GM21529 (cell line): ENCODE measurements around the gene DUSP9.
"Not testable (repeated sequence)": the region's sequence is repeated elsewhere in the genome, so short reads cannot be mapped to it uniquely, and the experiment has no call there.

Experiments used
- ATAC-seq: cut with Tn5 transposase; IDR thresholded peaks from one replicate; pipeline ENCODE4 v1.9.1; 2021; ENCODE audit not compliant: unreplicated experiment

Gene DUSP9

GRCh38 chrX:153670748-153671588 lies 24.0 kb downstream of the DUSP9 start:
- no peak for ATAC-seq

- ATAC-seq, result no peak
Observed at GRCh38 chrX:153671589-153672530, 24.9 kb downstream of the DUSP9 start.

- no peak for ATAC-seq
Observed at GRCh38 chrX:153672531-153673427, 25.8 kb downstream of the DUSP9 start.

GRCh38 chrX:153673428-153674218 lies 26.6 kb downstream of the DUSP9 start, which contains the start of gene PNCK:
Gene PNCK (minus strand): TSS chrX:153673813. CDS start chrX:153673076, 737 bp downstream.
- ATAC-seq, result no peak

DNA sequence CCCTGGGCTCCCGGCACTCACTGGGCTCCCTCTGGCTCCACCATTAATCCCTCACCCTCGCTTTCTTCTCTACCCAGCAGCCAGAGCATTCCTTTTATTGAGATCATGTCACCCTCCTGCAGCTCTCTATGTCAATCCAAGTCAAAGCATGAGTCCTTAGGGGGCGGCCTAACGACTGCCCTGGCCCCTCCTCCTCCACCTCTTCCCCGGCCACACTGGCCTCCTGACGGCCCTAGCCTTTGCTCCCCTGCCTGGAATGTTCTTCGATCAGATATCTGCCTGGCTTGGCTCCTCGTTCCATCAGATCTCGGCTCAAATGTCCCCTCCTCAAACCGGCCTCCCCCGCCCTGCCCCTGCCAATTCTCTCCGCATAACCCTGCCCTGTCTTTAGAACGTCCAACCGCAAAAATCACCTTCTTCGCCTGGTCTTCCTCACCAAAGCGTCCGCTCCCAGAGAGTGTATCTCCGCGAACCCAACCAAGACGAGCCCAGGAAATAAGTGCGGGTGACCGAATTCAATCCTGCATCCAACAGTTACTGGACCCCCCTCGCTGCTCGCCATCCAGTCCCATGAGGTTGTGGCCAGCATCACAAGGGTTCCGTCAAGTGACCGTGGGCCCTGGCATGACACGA lies 27.3 kb downstream of the DUSP9 start:
- no peak for ATAC-seq

DNA sequence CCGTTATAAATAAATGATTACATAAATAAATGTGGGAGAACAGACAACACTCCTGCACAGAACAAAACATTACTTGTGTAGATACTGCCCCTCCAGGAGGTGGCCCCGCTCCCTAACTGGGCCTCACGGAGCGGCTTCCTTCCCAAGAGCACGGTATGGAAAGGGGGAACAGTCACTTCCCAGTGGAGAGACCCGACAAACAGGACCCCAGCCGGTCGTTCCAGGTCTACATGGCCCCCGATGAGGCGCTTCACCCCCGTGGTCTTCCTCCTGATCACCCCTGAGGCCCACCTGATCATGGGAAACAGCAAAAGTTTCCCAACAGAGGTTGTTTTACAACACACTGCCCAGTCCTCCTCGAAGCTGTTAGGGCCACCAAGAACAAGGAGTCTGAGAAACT lies 34.2 kb downstream of the DUSP9 start:
- ATAC-seq, result no peak

GRCh38 chrX:153683486-153683885 lies 36.5 kb downstream of the DUSP9 start:
- ATAC-seq, result not testable (repeated sequence)

- ATAC-seq, result no peak
Observed at GRCh38 chrX:153684467-153685155, 37.6 kb downstream of the DUSP9 start.

DNA sequence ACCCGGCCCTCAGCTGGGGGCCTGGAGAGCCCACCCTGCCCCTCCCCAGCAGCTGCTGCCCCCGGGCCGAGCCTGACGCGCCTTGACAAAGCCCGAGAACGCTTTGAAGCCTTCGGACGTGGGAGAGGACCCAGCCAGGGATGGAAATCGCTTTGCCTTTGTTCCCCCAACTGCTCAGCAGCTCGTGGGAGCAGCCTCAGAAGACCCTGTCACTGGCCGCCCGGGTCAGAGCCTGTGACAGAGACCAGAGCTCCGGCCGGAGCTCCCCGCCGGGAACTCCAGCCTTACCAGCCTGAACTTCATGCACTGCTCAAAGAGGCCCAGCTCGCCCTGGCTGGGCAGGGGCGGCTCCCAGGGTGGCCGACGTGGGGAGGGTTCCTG lies 38.1 kb downstream of the DUSP9 start:
- ATAC-seq, result no peak

DNA sequence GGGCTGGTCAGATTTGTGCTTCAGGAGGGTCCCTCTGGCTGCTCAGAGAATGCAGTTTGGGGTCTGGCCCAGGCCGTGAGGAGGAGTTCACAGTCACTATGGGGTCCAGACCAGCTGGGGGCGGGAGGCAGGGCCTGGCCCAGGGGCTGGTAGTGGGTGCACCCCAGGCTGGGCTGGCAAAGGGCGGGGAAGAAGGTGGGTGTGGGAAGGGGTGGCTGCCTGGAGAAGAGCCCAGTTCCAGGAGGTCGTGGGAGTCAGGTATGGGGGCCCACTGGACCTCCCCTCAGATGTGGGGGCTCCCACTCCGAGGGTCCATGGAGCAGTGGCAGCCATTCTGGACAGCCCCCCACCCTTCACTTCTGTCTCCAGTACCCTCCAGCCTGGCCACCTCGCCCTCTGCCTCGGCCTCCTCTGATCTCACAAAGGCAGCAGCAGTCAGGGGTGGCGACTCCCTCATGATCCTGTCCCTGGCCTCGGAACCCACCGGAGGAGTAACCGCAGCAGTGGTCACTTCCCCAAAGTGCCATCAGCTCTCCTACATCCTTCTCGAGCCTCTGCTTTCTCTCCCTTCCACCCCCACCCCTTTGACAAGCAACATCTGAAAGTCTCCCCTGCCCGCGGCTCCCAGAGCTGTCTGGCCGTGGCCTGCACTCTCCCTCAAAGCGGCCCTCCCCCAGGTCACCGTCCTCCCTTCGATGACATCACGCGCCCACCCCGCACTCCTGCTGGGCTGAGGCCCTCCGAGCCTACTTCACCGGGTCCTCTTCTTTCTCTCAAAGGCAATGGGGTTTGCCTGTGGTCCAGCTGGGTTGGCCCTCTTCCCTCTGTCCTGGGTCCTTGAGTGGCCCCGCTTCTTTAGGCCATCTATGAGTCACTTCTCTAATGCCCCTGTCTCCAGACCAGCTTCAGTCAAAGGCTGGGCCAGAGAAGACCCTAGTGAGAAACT lies 39.0 kb downstream of the DUSP9 start:
- ATAC-seq, result no peak

DNA sequence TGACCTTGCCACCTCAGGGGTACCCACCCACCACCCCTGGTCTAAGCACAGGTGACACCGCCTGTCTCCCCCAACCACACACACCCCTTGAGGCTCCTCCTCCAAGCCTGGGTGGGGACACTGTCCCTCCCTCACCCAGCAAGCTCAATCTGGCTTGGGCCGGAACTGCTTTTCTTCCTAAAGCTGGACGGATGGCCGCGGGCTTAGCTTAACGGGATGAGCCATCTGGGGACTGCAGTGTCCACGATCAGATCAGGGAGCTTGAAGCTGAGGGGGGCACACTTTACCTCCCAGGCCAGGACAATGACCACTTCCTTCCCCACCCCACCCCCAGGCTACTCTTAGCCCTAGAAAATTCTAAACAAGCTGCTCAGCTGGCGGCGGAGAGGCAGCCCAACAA lies 39.7 kb downstream of the DUSP9 start:
- ATAC-seq, result no peak

- no peak for ATAC-seq
Observed at GRCh38 chrX:153687121-153688039, 40.4 kb downstream of the DUSP9 start, which contains the start of gene SLC6A8. Gene SLC6A8 (plus strand): TSS chrX:153687926. CDS start chrX:153688575, 649 bp downstream.

DNA sequence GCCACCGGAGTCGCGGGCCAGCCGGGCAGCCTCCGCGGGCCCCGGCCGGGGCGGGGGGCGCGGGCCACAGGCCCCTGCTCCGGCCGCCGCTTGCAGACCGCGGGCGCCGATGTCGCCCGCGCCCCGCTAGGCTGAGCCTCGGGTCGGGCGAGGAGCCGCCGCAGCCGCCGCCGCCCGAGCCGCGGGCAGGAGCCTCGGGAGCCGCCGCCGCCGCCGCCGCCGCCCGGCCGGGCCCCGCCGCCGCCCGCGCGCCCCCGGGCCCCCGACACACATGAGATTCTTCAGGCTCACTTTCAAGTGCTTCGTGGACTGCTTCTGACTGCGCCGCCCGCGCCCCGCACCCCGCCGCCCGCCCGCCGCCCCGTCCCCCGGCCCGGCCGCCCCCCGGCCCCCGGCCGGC lies 41.1 kb downstream of the DUSP9 start:
- no peak for ATAC-seq

DNA sequence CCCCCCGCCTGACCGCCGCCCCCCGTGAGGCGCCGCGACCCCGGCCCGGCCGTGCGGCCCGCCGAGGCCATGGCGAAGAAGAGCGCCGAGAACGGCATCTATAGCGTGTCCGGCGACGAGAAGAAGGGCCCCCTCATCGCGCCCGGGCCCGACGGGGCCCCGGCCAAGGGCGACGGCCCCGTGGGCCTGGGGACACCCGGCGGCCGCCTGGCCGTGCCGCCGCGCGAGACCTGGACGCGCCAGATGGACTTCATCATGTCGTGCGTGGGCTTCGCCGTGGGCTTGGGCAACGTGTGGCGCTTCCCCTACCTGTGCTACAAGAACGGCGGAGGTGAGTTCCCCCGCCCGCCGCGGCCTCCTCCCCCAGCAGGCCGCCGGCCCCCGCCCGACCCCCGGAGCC lies 41.5 kb downstream of the DUSP9 start:
- no peak for ATAC-seq

GRCh38 chrX:153688911-153689590 lies 42.0 kb downstream of the DUSP9 start:
- ATAC-seq, result no peak
